Activated CD8-positive, alpha-beta memory T cell treated with anti-CD3 and anti-CD28 coated beads, Interleukin-2, amount 50 U/mL, for 4 hours (primary cell): ENCODE data around the gene FAM240A.

Experiments used
- DNase-seq: peaks from one replicate; pipeline ENCODE4 v3.0.0-alpha.2; 2020

The FAM240A gene

GRCh38 chr3:46664188-46664970 lies 52.1 kb downstream of the FAM240A start:
- no peak for DNase-seq

DNA sequence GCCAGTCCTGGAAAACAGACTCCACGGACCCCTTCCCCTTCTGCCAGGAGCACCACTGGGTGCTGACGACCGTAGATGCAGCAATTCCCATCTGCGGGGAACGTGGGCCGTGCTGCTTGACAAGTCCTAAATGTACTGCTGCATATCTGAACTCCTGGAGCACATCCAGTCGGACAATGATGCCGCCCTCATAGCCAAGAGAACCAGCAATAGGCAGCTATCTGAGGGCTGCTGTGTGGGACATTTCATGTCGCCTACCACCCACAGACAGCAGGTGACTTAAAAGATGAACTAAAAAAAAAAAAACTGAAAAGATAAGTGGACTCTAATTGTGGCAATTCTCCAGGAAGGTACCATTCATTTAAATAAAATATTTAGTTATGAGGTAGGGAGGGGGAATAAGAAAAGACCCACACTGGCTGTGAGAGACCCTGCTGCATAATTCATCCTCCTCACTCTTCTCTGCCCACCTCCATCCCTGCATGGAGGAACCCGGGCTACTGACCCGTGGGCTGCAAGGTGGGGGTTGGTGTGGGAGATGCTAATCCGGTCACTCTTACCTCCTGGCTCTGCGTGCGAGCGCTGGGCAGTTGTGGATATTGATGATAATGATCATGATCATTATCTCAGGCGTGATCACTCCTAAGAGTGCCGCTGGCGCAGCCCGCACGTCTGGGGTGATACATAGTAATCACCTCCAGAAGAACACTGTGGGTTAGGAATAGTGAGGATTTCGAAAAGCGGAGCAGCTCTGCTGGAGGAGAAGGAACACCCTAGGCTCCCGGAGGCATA lies 52.8 kb downstream of the FAM240A start:
- DNase-seq, result no peak

- DNase-seq, result no peak
Measured at GRCh38 chr3:46665763-46666452, 53.6 kb downstream of the FAM240A start.

DNA sequence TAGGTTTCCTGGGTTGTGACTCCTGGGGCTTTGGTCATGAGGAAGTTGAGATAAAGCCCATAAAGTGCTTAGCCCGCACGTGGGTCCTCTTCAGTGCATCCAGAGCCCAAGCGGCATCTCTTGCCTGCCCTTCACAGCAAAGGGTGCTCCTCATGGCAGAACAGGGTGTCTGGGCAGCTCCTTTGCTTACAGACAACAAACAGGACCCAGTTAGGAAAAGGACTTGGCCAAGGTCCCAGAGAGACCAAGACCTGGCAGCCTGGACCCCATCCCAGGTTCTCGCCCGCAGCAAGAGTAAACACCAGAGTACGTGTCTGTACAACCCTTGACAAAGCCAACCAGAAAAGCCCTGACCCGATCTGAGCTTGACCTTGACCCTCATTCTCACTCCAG lies 54.1 kb downstream of the FAM240A start:
- no peak for DNase-seq

- DNase-seq, result peak; percentile 7
Measured at GRCh38 chr3:46667061-46667621, 54.8 kb downstream of the FAM240A start.

DNA sequence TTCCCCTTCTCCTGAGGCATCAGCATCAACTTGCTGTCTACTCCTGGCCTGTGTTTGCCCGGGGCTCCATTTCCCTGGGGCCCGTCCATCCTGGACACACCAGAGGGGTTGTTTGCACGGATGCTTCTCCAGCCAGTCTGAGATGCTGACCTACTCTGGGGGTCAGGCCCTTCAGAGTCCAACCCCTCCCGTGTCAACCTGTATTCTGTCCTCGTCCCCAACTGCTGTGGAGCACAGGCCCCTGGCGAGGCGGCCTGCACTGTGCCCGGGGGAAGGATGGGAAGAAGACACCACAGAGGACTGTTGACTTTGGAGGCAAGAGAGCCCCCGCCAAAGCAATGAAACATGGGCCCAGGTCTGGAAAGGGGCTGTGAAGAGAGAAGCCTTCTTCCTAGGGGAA lies 55.3 kb downstream of the FAM240A start:
- peak; percentile 7 for DNase-seq

- DNase-seq, result peak; percentile 7
Measured at GRCh38 chr3:46668116-46668515, 55.8 kb downstream of the FAM240A start.

DNA sequence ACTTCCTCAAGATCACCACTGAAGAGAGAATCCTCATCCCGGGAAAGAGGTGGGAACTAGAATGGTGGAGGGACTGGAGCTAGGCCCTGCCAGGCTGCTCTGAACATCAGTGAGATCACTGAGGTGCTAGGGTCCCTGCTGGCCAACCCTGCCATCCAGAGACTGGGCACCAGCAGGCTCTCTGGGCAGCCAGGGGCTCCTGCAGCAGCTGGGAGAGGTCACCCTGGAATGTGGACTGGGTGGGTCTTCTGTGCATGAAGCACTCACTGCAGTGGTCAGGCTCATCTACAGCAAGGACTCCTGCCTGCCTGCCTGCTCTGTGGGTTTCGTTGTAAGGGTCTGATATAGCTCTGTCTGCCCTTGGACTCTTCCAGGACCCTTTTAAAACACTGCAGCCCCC lies 56.3 kb downstream of the FAM240A start:
- peak; percentile 5 for DNase-seq

DNA sequence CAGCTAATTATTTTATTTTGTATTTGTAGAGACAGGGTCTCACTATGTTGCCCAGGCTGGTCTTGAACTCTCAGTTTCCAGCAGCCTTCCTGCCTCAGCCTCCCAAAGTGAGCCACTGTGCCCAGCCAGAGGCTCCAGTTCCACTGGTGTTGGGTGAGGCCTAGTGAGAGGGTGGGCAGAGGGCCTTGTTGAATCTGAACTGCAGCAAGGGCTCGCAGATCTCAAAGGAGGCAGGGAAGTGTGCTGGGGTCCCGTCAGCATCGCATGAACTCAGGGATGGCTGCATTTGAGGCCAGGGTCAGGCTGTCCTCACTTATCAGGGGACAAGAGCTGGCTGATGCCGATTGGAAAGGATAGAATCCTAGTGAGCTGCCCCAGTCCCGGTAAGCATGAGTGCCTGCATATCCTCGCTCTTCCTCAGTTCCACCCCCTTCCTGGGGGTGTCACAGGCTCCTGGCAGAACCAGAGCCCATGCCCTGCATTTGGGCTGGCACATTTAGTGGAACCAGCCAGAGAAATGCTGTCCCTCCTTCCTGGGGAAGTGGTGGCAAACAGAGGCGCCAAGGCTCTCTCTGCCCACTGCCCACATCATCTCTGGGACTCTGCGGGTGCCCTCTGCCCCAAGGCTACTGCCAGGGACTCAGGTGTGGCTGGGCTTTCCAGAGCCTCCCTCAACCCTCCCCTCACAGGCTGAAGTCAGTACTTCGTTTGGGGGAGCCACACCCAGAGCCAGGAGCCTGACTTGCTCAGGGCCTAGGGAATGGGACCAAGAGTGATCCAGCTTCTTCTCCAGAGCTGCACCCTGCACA lies 57.1 kb downstream of the FAM240A start:
- peak; percentile 5 for DNase-seq

DNA sequence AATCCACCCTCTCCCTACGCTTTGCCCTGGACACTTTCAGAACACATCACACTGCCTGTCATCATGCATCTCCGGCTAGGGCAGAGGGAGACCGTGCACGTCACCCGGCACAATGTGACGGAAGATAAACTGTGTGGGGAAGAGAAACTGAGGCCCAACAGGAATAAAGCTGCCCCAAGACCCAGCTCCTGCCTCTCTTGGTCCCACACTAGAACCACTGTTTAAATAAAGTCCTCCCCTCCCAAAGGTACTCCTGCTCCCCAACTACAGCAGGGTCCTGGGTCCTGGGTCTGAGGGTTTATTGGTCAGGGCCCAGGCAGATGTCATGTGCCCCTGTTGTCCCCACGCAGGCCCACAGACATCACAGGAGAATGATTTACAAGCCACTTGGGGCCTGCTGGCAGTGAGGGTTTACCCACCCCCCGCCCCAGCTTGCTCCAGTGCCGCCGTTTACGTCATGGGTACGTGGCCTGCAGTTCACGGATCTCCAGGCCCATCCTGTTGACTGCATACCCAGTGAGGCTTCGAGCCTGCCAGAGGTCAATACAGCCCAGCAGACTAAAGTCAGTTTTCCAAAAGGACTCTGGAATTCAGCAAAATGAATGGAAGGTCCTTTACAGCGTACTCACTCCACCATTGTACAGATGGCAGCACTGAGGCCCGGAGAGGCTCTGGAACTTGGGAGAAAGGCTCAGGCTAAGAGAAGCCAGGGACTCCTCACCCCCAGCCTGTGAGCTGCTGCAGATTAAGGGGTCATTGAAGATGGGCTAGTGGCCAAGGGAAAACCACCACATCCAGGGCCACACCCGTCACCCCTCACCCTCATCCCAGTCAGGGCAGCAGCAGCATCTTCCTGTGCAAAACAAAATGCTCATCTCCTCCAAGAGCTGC lies 57.9 kb downstream of the FAM240A start:
- peak; percentile 3 for DNase-seq

DNA sequence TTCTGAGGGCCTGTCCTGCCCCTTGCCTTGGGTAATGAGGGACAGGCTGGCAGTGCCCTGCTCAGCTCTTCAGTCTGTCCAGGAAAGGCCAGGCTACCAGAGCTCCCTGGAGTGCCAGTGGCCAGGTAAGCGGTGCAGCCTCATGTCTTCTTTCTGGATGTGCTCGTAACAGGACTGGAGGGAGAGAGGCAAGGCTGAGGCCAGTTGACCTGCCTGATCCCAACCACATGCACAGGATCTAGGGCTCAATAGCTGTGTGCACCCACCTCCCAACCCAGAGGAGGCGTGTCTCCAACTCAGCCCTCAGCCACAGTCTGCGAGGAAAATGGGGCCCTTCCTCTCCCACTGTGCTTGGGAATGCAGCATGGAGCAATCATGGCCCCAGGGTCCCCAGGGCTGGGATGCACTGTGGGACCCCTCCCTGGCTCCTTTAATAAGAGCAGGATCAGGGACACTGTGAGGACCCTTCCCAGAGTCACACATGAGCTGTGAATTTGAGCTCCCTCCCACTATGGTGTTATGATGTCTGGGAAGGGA lies 58.6 kb downstream of the FAM240A start:
- DNase-seq, result peak; percentile 2

- DNase-seq, result peak; percentile 10
Measured at GRCh38 chr3:46671541-46672348, 59.4 kb downstream of the FAM240A start.

- DNase-seq, result no peak
Measured at GRCh38 chr3:46672349-46672695, 60.0 kb downstream of the FAM240A start.

DNA sequence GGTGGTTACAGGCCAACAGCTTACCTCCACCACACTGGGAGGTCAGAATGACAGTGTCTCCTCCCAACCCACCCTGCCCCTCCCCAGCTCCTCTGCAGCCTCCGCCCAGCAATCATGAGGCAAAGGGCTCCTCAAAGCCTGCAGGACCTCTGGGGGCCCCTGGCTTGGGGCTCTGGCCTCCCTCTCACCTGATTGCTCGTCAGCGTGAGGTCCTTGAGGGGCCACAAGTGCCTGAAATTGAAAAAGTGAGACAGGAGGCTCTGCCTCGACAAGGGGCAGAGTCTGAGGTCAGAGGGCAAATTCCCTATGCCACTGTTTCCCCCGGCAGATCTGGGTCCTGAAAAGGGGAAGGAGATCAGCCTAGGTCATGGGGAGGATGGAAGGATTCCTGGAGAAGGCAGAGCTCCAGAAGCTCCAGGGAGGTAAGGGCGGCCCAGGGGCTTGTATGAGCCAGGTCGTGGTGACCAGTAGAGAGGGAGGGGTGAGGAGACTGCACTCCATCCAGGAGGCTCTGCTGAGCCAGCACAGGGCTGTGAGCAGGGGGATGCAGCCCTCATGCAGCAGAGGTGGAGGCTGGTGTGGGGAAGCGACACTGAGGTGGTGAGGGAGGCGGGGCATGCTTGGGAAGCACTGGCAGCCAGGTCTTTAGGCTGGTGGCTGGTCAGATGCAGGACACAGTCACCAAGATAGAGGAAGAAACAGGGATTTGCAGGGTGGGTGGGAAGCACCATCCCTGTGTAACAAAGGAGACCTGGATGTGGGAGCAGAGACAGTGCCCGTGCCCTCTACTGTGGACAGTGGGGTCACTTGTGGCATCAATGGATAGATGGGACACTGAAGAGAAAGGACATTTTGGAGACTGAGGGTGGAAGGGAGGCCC lies 61.1 kb downstream of the FAM240A start:
- no peak for DNase-seq

- no peak for DNase-seq
Measured at GRCh38 chr3:46674031-46674845, 61.9 kb downstream of the FAM240A start.

- DNase-seq, result no peak
Measured at GRCh38 chr3:46675426-46675825, 63.1 kb downstream of the FAM240A start.
